ENCODE data around the gene TACO1. TPM values are rescaled to one million over a fixed set of nuclear protein-coding genes. Genes with fewer than 3 reads are reported as not detected.
A peak's percentile ranks its signal among the peaks of the same experiment; 100 is the strongest.

TACO1 gene
- total RNA-seq, 2 donors from 2014 or later = 10.1 to 27.3 TPM

DNA sequence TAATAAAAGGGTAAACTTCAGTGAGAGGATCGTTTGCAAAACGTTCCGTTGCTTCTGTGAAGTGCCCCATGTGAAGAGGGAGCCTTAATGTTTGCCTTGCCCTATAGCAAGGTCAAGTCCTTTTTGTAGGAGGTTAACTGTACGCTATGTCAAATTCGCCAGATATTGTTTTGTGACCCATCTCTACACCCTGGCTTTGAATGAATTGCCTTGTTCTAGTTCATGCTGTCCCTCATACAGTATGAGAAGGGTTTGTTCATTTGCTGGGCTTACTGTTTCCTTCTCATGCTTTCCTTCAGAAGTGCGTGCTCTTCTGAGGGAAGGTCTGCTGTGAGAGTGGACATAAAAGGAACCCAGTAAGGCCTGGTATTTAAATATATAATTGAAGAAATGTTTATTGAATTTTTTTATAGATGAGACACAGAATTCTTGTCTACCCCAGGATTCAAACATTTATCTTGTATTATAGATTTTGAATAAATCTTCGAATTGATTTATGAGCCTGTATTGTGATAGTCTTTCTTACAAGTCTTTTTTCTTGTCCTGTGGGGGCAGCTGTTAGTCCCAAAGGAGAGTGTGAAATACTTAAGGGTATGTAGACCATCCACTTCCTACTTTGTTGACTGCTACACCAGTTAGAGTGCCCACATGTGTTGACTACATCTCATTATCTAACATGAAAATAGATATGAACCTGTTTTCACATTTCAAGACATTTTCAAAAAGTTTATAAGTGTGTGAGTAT, 23.3 kb downstream of the TACO1 start:
- ATAC-seq (no peak), DNase-seq (ENCODE audit: low spot score in 2 of 2) (no peak)
- Mint-ChIP-seq H3K36me3 (peaks cover 10% of the 10 kb centered on the region in 2 donors), H3K9me3 (no peaks in the 10 kb centered on the region), H3K27ac (peak overlapping the region; percentile 89 to 96)

DNA sequence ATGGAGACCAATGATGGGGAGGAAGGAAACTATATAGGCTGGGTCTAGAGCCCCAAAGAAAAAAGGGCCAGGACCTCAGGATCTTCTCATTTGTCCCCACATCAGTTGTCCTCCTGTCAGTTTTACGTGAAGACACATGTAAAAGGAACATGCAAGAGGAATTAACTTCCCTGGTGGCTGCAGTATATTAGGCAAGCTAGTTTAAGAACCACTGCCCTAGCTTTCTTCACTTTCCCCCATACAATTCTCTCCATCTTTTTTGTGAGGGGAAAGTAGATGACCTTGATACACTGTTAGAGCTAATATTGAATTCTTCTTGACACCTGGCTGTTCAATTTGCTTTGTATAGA, 23.8 kb downstream of the TACO1 start:
- Mint-ChIP-seq H3K36me3 (peaks cover 10% of the 10 kb centered on the region in 2 donors), H3K9me3 (no peaks in the 10 kb centered on the region), H3K27ac (no peak overlapping the region)
- DNase-seq (ENCODE audit: low spot score in 2 of 2) (no peak), ATAC-seq (no peak)

DNA sequence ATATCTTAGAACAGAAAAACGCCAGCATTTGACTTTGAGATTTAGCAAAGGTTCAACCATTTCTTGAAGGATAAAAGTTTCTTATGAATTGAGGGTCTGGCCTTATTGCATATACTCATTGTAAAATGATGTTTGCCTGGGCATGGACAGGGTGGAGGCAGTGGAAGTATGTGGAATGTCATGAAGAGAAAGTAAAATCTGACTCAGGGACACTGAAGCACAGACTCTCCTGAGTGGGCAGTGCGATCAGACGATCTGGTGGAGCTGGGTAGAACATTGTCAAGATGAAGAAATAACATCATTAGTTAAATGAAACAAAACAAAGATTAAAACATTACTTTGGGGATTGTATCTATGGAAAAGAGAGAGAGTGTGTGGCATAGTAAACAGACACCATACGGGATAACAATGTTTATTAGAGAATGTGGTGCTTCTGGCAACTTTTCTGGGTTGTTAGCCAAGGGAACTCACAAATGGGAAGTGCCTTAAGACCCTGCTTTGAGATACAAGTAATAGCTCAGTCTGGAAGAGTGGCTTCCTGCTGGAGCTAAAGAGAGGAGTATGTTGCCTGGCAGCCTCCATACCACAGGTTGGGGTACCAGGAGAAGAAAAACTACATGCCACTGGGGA, 26.0 kb downstream of the TACO1 start:
- ATAC-seq = no peak
- DNase-seq (ENCODE audit: low spot score in 2 of 2) = no peak
- H3K36me3 Mint-ChIP-seq = peaks cover 10% of the 10 kb centered on the region in 2 donors
- H3K27ac Mint-ChIP-seq = no peak overlapping the region
- H3K9me3 Mint-ChIP-seq = no peaks in the 10 kb centered on the region

DNA sequence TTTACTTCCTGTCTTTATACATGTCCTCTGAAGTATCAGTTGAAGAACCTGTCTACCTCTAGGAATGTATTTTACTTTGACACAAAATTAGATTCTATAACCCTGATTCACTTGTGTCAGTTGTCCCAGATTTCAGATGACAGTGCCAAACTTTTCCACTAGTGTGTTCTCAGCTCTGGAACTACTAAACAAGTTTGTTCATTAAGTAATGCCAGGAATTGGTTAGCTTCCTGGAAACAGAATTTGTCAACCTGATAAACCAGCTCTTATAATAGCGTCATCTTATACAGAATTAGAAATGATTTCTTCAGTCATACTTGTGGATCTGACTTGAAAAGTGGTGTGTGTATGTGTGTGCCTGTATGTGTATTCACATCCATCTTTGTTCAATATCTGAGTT, 28.9 kb downstream of the TACO1 start:
- no peak for ATAC-seq
- no peak overlapping the region for H3K27ac Mint-ChIP-seq
- H3K36me3 Mint-ChIP-seq = no peaks in the 10 kb centered on the region
- DNase-seq (ENCODE audit: low spot score in 2 of 2) = no peak
- no peaks in the 10 kb centered on the region for H3K9me3 Mint-ChIP-seq

DNA sequence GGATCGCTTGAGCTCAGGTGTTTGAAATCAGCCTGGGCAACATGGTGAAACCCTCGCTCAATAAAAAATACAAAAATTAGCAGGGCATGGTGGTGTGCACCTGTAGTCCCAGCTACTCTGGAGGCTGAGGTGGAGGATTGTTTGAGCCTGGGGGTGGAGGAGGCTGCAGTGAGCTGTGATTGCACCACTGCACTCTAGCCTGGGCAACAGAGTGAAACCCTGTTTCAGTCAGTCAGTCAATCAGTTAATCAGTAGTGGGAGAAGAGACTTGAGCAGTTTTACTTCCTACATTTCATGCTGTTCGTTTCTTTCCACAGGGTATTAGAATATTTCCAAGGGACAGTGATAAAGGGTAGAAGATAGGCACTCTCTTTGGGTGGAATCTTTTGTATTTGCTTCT, 30.4 kb downstream of the TACO1 start:
- ATAC-seq (no peak), DNase-seq (ENCODE audit: low spot score in 2 of 2) (no peak)
- H3K36me3 Mint-ChIP-seq = no peaks in the 10 kb centered on the region
- no peak overlapping the region for H3K27ac Mint-ChIP-seq
- H3K9me3 Mint-ChIP-seq = no peaks in the 10 kb centered on the region

DNA sequence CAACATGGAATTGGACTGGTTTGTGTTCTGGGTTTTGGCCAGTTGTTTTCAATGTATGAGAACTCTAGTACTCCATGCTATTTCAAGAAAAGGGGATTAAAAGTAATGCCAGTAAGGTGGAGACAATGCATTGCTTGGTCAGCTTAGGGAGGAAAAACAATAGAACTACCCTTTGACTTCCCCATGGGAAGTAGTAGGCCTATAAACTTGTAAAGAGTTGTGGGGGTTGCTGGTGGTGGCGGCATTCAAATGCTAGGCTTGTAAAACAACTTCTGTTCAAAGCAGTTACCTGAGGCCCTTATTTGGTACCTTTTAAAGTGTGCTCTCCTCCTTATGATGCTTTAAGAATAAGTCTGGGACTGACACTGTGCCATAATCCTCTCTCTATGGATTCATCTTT, 30.9 kb downstream of the TACO1 start:
- H3K9me3 Mint-ChIP-seq = no peaks in the 10 kb centered on the region
- H3K36me3 Mint-ChIP-seq = peaks cover 0 to 4% of the 10 kb centered on the region in 2 donors
- ATAC-seq (no peak), DNase-seq (ENCODE audit: low spot score in 2 of 2) (no peak)
- H3K27ac Mint-ChIP-seq = no peak overlapping the region

DNA sequence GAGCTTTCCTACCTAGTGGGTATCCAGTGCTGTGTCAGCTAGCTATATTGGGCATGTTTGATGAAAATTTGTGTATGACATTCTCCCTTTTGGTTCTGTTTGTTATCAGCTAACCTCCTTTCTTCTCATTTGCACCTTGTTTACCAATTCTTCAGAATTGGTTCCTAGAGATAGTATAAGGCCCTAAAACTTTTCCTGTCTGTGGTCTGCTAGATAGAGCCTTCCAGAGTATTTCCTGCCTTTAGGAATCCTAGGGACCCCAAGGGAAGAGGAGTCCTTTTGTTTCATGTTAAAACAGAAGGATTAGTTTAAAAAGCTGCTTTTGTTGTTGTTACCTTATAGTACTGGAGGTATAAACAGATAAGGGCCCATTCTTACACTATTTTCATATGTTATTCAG, 33.0 kb downstream of the TACO1 start:
- no peak overlapping the region for H3K27ac Mint-ChIP-seq
- ATAC-seq (no peak), DNase-seq (ENCODE audit: low spot score in 2 of 2) (no peak)
- H3K36me3 Mint-ChIP-seq = peaks cover 0 to 4% of the 10 kb centered on the region in 2 donors
- no peaks in the 10 kb centered on the region for H3K9me3 Mint-ChIP-seq

DNA sequence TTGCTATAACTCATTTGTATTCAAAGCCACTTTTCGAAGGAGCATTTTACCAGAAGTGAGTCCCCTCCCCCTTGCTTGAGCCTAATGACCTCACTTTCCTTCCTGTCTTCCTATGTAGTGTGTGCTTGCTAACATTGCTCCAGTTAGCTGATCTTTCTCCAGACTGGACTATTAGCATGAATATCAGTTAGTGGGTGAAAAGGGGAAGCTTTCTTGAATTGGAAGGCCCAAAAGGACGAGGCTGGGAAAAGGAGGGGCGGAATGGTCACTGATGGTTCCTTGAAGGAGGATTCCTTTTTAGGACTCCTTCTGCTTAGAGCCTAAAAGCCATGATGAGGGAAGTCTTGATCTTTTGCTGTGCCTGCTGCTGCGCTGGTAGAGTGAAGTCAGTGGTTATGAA, 33.5 kb downstream of the TACO1 start:
- H3K9me3 Mint-ChIP-seq = no peaks in the 10 kb centered on the region
- peak overlapping the region in 1 of 2 donors; percentile 73 for H3K27ac Mint-ChIP-seq
- DNase-seq (ENCODE audit: low spot score in 2 of 2) = no peak
- ATAC-seq = no peak
- H3K36me3 Mint-ChIP-seq = peaks cover 0 to 4% of the 10 kb centered on the region in 2 donors

DNA sequence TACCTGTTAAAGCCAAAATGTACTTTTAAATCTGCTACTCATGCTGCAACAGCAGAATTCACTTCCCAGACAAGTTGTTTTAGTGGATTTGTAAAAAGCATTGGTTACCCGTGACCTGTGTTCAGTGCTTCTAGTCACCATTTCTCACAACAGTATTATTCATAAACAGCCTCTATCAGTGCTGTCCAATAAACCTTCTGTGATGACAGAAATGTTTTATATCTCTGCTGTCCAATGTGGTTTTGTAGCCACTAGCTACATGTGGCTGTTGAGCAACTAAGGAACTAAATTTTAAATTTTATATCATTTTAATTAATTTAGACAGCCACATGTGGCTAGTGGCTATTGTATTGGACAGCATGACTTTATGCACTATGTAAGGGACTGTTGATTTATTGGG, 34.1 kb downstream of the TACO1 start:
- Mint-ChIP-seq H3K36me3 (peaks cover 0 to 4% of the 10 kb centered on the region in 2 donors), H3K27ac (no peak overlapping the region), H3K9me3 (no peaks in the 10 kb centered on the region)
- DNase-seq (ENCODE audit: low spot score in 2 of 2) (no peak), ATAC-seq (no peak)

DNA sequence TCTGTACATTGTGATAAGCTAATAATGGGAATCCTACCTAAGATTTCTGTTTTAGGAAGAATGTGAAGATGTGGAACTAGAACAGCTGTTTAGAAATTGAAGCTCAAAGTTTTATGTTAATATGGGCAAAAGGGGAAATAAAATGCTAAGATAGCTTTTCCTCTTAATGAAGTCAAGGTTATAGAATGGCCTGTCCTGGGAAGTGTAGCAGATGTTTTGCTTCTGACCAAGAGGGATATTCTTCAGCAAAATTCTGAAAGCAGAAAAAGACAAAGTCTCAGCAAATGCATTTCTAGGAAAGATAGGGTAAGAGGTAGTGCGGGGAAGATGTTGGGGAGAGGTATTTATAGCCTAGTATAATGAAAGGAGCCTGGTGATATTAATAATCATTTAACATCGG, 34.6 kb downstream of the TACO1 start:
- no peak for ATAC-seq
- Mint-ChIP-seq H3K9me3 (no peaks in the 10 kb centered on the region), H3K36me3 (peaks cover 0 to 4% of the 10 kb centered on the region in 2 donors), H3K27ac (no peak overlapping the region)
- DNase-seq (ENCODE audit: low spot score in 2 of 2) = no peak

DNA sequence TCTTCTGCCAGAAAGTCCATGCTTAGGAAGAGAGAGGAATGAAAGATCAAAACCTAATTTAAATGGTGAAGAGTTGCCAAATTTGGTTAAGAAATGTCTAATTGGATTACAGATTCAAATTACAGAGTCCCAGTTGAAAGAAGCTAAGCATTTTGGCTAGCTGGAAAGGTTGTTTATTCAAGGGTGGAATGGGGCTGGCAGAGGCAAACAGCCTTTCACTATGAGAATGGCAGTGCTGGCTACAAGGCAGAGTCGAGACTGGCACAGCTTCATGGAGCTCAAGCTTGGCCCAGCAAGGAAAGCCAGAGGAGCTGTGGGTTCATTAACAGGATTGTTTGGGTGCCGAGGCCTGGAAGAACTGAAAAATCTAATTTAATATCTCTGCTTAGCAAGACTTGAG, 35.1 kb downstream of the TACO1 start:
- H3K9me3 Mint-ChIP-seq = no peaks in the 10 kb centered on the region
- peaks cover 0 to 4% of the 10 kb centered on the region in 2 donors for H3K36me3 Mint-ChIP-seq
- ATAC-seq (no peak), DNase-seq (ENCODE audit: low spot score in 2 of 2) (no peak)
- H3K27ac Mint-ChIP-seq = no peak overlapping the region

DNA sequence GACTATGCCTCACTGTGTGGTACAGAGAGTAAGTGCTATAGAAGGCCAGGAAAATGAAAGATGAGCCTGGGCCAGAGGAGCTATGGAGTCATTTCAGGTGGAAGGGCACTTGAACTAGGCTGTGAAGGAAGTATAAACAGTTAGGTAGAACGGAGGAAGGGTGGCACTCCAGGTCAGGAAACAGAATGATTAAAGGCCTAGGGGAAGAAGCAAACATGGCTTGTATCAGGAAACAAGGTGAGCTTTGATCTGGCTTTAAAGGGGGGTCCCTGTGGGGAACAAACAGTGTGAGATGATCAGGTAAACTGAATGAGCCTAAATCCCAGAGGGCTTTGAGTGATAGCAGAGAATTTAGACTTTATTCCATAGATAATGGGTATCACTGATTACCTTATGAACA, 38.4 kb downstream of the TACO1 start:
- Mint-ChIP-seq H3K36me3 (peaks cover 0 to 4% of the 10 kb centered on the region in 2 donors), H3K27ac (peak overlapping the region in 1 of 2 donors; percentile 61), H3K9me3 (no peaks in the 10 kb centered on the region)
- DNase-seq (ENCODE audit: low spot score in 2 of 2) (no peak), ATAC-seq (no peak)

DNA sequence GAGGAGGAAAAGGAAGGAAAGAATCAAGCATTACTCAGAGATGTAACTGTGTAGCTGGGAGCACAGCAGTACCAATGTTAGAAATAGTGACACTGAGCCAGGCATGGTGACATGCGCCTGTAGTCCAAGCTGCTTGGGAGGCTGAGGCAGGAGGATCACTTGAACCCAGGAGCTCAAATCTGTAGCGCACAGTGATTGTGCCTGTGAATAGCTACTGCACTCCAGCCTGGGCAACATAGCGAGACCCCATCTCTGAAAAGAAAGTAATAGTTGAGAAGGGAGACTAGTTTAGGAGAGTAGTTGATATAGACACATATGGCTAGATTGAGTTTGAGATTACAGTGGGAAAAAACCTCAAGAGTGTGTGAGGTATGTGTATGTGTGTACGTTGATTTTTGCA, 39.3 kb downstream of the TACO1 start:
- Mint-ChIP-seq H3K9me3 (no peaks in the 10 kb centered on the region), H3K36me3 (peaks cover 0 to 4% of the 10 kb centered on the region in 2 donors), H3K27ac (no peak overlapping the region)
- no peak for ATAC-seq
- DNase-seq (ENCODE audit: low spot score in 2 of 2) = no peak

DNA sequence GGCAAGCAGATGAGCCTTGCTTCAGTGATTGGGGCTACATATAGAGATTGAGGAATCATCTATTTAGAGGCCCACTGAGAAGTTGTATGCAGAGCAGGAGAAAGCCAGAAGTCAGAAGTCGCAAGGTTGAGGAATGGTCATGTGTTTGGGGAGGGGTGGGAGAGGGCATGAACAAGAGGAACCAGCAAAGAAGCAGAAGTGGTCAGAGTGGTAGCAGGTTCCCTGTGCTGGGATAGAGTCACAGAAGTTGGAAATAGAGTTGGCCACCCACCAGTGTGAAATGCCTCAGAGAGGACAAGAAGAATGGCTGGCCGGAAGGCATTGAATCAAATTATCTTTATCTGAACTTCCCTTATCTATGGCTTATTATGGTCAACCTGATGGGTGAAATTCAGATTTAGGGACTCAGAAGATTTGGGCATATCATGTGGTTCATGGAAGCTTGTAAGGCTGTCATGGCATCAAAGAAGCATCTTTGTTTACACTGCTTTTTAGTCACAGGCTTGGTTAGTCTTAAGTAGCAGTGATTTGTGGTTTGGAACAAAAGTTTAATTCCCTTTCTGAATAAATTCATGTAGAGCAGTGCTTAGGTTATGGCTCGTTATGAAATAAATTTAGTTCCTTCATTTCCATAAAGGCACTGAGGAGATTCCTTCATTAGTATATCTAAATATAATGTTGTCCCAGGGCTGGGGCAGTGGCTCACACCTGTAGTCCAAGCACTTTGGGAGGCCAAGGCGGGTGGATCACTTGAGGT, 41.2 kb downstream of the TACO1 start:
- H3K36me3 Mint-ChIP-seq = no peaks in the 10 kb centered on the region
- ATAC-seq (no peak), DNase-seq (ENCODE audit: low spot score in 2 of 2) (no peak)
- no peaks in the 10 kb centered on the region for H3K9me3 Mint-ChIP-seq
- H3K27ac Mint-ChIP-seq = no peak overlapping the region

DNA sequence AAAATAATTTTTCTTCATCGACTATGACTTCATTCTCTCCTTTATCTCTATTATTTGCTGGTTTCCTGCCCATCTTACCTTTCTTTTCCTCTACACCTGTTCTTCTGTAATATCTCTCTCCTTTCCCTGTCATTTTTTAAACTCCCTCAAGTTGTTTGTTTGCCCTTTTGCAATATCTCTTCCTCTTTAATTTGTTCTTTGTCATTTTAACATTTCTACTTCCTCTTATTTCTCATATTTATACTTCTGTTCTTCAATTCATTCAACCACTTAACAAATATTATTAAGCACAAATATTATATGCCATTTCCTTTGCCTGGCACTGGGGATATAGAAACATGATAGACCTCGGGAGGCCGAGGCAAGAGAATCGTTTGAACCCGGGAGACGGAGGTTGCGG, 44.2 kb downstream of the TACO1 start:
- Mint-ChIP-seq H3K27ac (no peak overlapping the region), H3K36me3 (peaks cover 0 to 11% of the 10 kb centered on the region in 2 donors), H3K9me3 (no peaks in the 10 kb centered on the region)
- ATAC-seq (no peak), DNase-seq (ENCODE audit: low spot score in 2 of 2) (no peak)

DNA sequence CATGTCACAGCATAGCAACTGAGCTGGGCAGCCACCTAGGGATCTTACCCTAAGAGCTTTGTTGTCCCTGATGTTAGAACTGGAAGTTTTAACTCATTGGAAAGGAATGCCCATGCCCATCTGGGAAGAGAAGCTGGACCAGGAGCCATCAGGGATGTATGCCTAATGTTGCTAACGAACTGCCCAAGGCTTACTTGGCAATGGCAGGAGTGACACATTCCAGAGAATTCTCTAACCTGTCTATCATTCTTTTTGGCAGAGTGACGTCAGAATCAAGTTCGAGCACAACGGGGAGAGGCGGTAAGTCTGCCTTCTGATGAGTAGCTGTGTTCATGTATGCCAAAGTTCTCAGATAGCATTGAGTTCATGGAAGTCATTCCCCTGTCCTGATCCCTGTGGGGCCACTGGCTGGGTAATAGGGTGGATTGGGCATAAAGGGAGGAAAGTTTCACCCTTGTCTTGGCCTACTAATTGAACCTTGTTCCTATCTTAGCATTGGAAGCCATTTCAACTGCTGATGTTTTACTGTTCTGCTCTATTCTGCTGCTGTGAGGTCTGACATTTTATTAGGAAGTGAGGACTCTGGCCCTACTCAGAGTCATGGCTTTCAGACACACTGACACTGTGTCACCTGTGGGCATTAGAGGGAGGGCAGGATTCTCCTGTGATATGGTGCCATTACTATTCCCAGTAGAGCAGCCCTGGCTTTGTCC, 45.2 kb downstream of the TACO1 start:
- ATAC-seq (no peak), DNase-seq (ENCODE audit: low spot score in 2 of 2) (no peak)
- Mint-ChIP-seq H3K27ac (no peak overlapping the region), H3K9me3 (no peaks in the 10 kb centered on the region), H3K36me3 (peaks cover 0 to 11% of the 10 kb centered on the region in 2 donors)

DNA sequence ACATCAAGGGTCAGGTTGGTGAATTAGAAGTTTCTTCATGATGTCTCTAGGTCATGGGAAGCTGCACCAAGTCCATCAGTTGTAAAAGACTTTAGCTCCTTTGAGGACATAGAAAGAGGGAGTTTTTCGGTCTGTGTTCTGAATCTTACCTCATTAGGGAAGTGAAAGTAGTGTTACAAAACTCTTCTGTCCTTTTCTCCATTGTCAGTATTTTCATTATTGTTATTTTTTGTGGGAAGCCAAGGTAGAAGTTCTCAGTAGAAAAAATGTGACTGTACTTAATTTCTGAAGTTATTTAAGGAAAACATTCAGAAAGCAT, 45.8 kb downstream of the TACO1 start:
- Mint-ChIP-seq H3K27ac (no peak overlapping the region), H3K36me3 (peaks cover 0 to 11% of the 10 kb centered on the region in 2 donors), H3K9me3 (no peaks in the 10 kb centered on the region)
- no peak for ATAC-seq
- no peak for DNase-seq (ENCODE audit: low spot score in 2 of 2)
